Esophagus squamous epithelium (tissue), 4 donors: ENCODE results near the gene KRT31.
"Not testable (repeated sequence)": the region's sequence is repeated elsewhere in the genome, so short reads cannot be mapped to it uniquely, and the experiment has no call there.

Source experiments
- POLR2A ChIP-seq, 4 donors: fragments of 450-650 bp; IDR thresholded peaks; one replicate each; pipeline ENCODE4 v1.6.1; 2017; ENCODE audit warnings: antibody characterized with exemption in 4 of 4, mild to moderate bottlenecking in 4 of 4, moderate library complexity in 3 of 4
- TF ChIP-seq, protein P1 (sequence below), 6 experiments: fragments of 450-650 bp in 4 of 6; fragments of 200-600 bp in 2 of 6; sonication (generic) in 2 of 6; IDR thresholded peaks; one replicate each; pipeline ENCODE4 v1.5.1; 2016 to 2019; ENCODE audit warnings: antibody characterized with exemption in 6 of 6, mild to moderate bottlenecking in 4 of 6, moderate library complexity in 4 of 6

- TF ChIP-seq, protein P1, sequence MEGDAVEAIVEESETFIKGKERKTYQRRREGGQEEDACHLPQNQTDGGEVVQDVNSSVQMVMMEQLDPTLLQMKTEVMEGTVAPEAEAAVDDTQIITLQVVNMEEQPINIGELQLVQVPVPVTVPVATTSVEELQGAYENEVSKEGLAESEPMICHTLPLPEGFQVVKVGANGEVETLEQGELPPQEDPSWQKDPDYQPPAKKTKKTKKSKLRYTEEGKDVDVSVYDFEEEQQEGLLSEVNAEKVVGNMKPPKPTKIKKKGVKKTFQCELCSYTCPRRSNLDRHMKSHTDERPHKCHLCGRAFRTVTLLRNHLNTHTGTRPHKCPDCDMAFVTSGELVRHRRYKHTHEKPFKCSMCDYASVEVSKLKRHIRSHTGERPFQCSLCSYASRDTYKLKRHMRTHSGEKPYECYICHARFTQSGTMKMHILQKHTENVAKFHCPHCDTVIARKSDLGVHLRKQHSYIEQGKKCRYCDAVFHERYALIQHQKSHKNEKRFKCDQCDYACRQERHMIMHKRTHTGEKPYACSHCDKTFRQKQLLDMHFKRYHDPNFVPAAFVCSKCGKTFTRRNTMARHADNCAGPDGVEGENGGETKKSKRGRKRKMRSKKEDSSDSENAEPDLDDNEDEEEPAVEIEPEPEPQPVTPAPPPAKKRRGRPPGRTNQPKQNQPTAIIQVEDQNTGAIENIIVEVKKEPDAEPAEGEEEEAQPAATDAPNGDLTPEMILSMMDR (IDR thresholded peaks at IDR 0.05), result not testable (repeated sequence)
- TF ChIP-seq POLR2A (IDR thresholded peaks at IDR 0.05), result not testable (repeated sequence)
These were observed 33.0 kb upstream of the KRT31 start for GRCh38 chr17:41430376-41430775.
